ENCODE data around the gene ALOXE3.

GRCh38 chr17:8053600-8053999, 64.7 kb downstream of the ALOXE3 start:
- TF ChIP-seq GATA2 (IDR thresholded peaks at IDR 0.05; ENCODE audit: low read depth, low read length) (no peak), GATA3 (IDR thresholded peaks at IDR 0.05; ENCODE audit: low read depth, low read length) (no peak)

Data from SH-SY5Y (cell line).